Sigmoid colon (tissue), 4 donors: Measurements from ENCODE around the gene MTF2.

Experiments
- CTCF ChIP-seq, 4 experiments: fragments of 450-650 bp in 3 of 4; fragments of 200-600 bp in 1 of 4; IDR thresholded peaks; one replicate each; pipeline ENCODE4 v1.5.1; 2016 to 2019; ENCODE audit warnings: antibody characterized with exemption in 4 of 4, mild to moderate bottlenecking in 3 of 4, moderate library complexity in 2 of 4
- POLR2AphosphoS5 ChIP-seq, 4 donors: sonication (generic); formaldehyde crosslinking; IDR thresholded peaks; one replicate each; pipeline ENCODE4 v1.6.1; 2017; ENCODE audit warnings: antibody characterized with exemption in 4 of 4

GRCh38 chr1:93132638-93133037 is 53.6 kb downstream of the MTF2 start:
- TF ChIP-seq POLR2AphosphoS5 (IDR thresholded peaks at IDR 0.05) (no peak), CTCF (IDR thresholded peaks at IDR 0.05) (no peak)
